GM21360 (cell line): Measurements from ENCODE around the gene ACBD4.
A peak's percentile ranks its signal among the peaks of the same experiment; 100 is the strongest.

Experiments
- ATAC-seq: cut with Tn5 transposase; IDR thresholded peaks from one replicate; pipeline ENCODE4 v1.9.1; 2021; ENCODE audit warnings: mild to moderate bottlenecking, moderate library complexity; ENCODE audit not compliant: unreplicated experiment

The ACBD4 gene

DNA sequence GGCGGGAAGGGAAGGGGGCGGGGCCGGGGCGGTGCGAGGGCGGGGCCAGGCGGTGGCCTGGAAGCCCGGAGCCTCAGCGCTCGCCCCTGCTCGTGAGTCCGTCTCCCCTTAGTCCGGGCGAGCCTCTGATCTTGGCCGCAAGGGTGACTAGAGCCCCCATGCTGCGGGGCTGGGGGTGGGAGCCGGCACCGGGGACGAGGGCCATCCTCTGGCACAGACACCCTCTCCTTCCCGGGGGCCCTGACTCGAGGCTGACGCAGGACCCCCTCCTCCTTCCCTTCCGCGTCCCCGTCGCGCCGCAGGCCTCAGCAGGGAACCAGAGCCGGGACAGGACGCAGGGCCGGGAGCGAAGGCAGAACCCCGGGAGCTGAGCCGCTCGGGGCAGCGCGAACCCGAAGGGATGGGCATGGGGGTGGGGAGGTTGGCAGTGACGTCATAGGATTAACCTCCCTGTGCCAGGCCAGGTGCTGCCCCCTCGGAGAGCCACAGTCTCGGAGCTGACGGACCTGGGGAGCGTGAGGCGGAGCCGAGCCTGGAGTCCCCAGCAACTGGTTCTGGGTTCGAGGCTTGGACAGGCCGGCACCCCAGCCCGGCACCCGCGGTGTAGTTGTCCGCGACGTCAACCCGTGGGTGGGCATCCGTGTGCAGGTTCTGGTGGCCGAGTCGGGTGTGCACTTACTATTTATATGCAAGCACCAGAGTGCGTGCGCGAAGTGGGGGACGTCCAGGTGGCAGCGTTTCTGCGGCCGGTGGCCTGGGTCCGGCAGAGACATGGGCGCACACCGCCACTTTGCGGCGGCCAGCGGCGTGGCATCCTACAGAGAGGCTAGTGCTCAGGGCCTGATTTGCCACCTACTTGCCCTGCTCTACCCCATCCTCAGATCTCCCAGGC lies 2.7 kb upstream of the ACBD4 start:
- no peak for ATAC-seq

DNA sequence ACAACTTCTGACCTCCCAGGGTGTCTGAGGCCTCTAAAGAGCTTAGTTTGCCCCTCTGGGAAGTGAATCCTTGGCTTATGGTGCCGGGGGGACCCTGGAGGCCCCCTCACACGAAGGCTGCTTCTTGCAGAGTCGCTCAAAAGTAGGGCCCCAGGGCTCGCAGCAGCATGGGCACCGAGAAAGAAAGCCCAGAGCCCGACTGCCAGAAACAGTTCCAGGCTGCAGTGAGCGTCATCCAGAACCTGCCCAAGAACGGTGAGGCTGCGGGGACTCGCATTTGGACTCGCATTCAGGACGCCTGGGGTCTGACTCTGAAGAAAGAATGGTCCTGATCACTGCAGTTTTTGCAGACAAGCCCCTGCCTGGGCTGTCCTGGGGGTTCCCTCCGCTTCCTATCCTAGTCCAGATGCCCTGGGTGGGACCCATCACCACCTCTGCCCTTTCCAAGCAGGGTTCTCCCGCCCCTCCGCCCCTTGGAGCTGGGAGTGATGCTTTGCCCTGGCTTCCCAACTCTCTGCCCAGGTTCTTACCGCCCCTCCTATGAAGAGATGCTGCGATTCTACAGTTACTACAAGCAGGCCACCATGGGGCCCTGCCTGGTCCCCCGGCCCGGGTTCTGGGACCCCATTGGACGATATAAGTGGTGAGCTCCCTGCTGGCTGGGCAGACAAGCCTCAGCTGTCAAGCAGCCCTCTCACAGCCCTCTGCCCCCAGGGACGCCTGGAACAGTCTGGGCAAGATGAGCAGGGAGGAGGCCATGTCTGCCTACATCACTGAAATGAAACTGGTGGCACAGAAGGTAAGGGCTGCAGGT lies 698 bp downstream of the ACBD4 start:
- no peak for ATAC-seq

DNA sequence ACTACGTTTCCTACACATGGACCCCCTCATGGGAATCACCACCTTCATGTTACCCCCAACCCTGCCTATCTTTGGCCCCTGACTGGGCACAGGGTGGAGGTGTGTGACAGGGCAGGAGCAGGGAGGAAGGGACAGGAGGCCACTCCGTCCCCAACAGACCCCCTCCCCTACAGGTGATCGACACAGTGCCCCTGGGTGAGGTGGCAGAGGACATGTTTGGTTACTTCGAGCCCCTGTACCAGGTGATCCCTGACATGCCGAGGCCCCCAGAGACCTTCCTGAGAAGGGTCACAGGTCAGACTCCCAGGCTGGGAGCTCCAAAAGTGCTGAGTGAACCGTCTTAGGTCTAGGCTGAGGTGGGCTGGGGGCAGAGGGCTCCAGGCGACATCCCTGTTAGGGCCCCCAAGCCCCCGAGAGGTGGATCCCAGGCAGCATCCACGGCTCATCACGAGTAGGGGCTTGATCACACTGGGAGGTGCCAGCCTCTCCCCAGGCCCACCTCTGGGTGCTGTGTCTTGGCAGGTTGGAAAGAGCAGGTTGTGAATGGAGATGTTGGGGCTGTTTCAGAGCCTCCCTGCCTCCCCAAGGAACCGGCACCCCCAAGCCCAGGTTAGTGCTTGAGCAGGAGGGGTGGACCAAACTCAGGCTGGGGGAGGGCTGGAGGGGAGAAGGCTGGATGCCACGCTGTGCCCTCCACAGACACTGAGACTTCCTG lies 1.5 kb downstream of the ACBD4 start:
- ATAC-seq = no peak

DNA sequence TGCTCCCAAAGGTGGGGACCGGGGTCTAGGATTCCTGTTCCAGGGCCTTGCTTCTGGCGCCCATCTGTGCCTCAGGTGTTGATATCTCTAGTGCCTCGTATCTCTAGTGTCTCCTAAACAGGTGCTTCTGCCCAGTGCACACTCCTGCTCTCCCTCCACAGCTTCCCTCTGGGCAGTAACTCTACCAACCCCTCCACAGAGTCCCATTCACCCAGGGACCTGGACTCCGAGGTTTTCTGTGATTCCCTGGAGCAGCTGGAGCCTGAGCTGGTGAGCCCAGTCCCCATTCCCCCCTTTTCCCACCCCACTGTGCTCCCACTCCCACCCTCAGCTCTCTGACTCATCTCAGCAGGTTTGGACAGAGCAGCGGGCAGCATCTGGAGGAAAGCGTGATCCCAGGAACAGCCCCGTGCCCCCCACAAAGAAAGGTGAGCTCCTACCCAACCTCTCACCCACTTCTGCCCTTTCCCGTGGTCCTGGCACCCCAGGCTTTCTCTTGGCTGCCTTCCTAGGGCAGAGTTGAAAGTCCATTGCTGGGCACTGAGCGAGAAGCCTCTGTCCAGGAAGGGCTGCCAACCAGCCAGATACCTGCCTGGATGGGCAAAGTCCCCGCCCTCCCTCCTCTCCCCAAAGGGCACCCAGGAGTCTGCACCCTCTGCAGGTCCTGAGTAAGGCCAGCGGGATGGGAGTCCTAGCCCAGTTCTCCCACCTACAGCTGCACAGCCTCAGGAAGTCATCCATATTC lies 2.2 kb downstream of the ACBD4 start:
- no peak for ATAC-seq

DNA sequence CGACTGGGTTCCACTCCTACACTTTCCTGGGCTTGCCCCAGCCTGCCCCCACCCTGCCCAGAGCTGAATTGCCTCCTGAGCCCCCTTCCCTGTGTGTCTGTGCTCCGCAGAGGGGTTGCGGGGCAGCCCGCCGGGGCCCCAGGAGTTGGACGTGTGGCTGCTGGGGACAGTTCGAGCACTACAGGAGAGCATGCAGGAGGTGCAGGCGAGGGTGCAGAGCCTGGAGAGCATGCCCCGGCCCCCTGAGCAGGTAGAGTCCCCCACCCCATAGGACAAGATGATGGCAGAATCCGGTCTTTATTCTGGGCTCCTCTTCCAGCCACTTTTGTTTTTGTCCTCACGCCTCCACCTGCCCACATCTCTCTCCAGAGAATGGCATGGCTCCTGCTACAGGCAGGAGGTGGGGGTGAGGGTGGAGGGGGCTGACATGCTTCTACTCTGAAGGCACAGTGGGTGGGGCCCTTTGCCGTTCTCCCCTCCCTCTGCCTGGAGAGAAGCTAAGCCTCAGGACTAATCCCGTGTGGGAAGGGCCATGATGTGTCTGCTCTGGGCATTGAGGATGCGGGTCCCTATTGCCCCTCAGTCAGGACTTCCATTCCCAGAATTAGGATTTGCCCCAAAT lies 3.5 kb downstream of the ACBD4 start:
- ATAC-seq = no peak

DNA sequence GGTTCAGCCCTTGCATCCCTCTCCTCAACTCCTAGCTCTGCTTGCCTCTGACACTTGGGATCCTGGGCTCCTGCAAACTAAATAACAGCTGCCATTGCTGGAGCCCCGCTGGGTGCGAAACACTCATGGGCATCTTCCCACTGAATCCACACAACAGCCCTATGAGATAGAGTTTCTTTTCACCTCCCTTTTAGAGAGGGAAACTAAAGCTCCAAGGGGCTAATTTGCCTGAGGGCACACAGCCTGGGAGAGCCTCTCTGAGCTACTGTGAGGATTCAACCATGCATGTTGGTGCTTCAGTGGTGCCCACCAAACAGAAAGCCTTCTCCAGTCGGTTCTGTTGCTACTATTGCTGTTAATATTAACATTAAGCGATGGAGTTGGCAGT lies 4.0 kb downstream of the ACBD4 start:
- ATAC-seq = no peak

DNA sequence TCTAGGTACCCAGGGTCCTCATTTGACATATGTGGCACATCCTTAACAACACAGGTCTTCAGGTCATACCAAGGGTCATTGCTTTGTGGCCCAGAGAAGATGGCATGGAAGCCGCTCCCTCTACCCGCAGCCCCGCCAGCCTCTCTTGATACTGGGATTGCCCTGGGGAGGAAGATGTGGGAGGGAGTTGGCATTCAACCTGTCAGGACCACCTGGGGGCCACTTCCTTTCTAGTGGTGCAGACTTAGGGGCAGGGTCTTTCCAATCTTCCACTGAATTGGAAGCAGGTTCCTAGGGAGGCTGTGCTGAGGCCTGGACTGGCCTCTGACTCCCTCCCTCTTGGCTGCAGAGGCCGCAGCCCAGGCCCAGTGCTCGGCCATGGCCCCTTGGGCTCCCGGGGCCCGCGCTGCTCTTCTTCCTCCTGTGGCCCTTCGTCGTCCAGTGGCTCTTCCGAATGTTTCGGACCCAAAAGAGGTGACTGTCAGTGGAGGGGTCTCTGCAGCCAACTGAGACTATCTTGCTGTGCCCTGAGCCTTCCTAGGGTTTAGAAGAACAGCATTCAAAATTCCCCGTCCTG lies 7.7 kb downstream of the ACBD4 start:
- no peak for ATAC-seq

DNA sequence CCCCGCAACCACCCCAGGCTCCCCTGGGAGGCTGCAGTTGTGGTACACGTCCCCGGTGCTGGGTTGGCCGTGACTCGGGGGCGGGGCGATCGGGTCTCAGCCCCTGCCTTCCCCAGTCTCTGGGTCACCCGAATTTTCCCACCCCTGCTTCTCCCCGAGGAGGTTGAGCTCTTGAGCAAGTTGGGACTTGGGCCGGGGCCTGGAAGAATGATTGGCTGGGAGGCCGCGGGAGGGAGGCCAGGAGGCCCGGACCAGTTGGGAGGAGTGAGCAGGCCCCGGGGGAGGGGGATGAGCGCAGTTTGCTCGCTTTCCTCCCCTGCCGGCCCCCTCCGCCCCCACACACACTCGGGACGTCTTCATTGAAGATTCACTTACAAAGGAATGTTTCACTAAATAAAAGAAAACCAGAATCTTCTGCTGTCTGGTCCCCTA lies 8.3 kb downstream of the ACBD4 start:
- ATAC-seq = no peak

DNA sequence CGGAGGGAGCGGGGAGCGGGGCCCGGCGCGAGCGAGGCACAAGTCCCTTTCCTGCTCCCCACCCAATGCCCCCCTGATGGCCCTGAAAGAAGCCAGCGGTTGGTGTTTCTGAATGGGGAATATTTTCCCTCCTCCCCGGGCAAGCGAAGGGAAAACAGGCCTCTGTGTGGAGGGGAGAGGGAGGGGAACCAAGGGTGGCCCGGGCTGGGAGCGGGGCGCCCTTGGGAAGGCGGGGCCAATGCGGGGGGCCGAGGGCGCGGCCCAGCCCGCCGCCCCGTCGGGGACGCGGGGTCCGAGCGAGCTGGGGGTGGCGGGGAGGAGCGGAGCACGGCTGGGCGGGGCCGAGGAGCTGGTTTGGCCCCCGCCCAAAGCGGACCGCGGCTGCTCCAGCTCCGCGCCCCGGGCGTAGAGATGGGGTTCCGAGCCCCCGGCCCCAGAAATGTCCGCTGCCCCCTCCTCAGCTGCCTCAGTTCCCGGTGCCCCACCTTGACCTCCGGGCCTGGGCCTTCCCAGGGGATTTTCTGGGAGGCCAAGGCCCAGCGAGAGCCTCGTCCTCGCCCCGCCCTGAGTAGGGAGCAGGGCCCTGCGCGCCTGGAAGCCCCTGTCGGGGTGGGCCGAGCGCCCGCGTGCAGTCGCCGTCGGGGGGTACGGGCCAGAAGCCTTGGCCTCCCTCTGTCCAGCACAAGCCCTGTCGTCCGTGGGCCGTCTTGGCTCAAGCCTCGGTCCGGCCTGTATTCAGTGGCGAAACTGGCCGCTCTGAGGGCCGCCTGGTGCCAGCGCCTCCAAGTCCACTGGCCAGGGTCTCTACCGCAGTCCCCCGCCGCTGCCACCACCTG lies 8.9 kb downstream of the ACBD4 start:
- no peak for ATAC-seq

DNA sequence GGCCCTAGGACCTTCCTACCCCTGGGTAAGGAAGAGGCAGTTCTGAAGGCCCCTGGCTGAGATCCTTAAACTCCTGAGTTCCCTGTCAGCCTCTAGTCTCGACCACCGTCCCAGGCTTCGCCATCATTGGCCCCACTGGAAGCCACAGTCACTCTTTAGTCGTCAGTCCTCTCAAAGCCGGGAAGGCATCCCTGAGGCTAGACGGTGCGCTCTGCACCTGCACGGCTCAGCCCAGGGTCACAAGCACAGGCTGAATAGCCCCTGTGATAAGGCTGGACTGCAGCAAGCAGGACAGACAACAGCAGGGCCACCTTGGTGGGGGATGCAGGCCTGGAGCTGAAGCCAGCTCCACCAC lies 9.5 kb downstream of the ACBD4 start:
- ATAC-seq = no peak

DNA sequence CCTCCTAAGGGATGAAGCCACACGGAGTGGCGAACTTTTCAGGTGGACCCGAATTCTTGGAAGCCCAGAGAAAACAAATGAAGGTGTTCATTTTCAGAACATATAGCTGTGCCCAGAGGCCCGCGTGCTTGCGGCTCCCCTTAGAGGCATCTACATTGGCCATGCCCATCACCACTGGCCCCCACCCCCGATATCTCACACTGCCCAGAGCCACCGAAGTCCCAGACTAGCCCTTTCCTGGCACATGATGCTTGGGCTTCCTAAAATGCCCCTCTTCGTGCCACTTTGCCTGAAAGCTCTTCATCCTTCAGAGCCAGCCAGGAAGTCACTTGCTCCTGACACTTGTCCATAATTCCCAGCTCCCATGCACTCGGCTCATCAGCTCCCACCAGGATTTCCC lies 10.7 kb downstream of the ACBD4 start:
- ATAC-seq = no peak

DNA sequence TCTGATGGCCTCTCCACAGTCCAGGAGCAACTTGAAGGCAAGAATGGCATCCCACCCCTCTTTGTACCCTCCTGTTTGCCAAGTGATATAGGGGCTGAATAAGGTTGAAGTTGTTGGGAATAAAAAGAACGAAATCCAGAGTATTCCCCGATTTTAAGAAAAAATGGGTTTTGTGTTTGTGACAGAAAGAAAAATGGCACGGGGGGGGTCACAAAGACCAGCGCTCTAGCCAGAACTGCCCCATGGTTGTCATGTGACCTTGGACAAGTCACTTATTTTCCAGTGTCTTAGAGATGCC lies 11.1 kb downstream of the ACBD4 start:
- no peak for ATAC-seq

DNA sequence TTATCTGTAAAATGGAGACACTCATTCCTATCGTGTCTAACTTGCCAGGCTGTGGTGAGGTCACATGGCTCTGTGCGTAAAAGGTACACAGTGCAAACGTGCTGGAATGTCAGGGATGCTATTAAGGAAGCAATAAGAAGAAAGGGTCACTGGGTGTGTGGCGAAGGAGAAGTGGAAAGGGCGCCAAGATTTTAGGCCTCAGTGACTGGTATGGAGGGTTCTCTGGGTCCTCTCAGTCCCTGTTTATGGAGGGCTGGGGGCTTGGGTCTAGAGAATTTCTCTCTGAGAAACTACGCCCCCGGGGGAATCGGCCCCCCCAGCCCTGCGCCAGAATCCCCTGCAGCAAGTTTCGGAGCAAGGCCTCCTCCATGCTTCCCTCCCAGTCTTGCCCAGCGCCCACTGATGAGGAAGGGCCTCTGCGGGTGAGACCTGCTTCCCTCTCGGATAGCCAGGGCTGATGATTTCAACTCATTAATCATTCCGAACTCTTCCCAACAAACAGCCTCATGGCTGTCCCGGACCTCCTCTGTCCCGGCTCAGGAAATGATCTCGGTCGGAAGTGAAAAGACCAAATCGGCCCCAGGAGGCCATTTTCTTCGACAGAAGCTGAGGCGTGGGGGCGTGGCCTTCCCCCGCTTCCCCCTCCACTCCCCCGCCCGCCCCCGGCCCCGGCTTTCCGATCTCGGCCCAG lies 11.5 kb downstream of the ACBD4 start:
- ATAC-seq = no peak

DNA sequence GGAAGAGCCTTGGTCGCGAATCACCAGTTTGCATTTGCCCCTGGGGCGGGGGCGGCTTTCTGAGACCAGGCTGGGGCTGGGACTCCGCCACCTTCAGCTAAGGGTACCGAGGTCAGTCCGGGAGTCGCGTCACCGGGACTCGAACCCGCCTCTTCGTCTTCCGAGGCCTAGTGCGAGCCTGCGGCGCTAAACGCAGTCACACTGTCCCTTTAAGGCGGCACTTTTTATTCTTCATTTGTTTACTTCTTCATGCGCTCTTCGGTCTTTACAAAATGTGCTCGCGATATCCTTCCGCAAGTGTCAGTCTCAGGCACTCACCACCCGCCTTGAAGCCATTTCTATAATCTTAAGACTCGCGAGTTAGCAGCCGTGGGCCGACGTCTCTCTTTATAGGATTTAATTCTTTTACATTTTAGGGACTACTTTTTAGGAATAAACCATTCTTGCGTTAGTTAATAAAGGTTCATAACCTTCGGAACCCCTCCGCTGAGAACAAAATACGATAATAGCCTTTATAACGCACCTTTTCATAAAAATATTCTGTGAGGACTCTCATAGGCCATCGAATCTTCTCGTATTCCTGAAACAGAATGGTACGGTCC lies 12.2 kb downstream of the ACBD4 start:
- no peak for ATAC-seq

DNA sequence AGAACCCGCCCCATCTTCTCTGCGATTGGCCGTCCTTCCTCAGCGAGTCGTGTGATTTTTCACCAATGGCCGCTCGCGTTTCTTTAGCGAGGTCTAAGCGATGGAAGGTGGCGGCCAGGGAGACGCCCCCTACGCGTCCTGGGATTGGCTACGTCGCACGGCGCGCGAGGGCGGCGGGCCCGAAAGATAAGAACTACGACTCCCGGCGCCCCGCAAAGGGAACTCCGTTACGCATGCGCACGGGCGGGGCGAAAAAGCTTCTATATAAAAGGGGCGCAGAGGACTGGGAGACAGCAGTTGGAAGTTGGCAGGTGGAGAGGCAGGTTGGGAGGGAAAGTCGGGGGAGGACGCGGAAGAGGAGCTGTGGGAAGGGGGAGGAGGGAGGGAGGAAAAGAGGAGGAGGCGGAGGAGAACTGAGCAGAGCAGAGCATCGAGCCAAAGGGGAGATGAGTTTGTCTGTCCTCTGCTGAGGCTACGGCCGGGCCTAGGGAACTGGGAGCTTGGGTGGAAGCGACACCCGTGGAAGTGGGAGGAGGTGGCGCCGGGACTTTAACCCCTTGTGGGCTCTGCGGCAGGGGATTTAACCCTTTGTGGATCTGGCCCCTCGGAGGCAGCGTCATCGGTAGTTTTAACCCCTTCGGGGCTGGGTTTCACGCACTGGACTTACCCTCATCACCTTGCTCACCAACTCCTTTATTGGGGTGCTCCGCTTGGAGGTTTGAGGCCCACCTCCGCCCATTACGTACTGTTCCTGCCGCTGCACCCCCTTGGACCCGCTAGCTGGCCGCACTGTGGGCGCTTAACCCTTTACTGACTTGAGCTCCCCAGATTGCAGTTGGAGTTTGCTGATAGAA lies 12.9 kb downstream of the ACBD4 start, which contains the start of gene HEXIM1:
Gene HEXIM1 (plus strand): TSS at position 293 of the 854 bp plus-strand sequence. CDS start 716 bp downstream, outside the sequence.
- peak; percentile 72 for ATAC-seq

DNA sequence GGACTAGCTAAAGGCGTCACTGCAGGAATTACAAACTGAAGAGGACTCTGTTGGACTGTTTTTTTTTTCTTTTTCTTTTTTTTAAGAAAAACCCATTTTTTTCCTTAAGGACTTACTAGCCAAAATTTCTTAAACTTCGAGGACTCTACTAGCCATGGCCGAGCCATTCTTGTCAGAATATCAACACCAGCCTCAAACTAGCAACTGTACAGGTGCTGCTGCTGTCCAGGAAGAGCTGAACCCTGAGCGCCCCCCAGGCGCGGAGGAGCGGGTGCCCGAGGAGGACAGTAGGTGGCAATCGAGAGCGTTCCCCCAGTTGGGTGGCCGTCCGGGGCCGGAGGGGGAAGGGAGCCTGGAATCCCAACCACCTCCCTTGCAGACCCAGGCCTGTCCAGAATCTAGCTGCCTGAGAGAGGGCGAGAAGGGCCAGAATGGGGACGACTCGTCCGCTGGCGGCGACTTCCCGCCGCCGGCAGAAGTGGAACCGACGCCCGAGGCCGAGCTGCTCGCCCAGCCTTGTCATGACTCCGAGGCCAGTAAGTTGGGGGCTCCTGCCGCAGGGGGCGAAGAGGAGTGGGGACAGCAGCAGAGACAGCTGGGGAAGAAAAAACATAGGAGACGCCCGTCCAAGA lies 13.7 kb downstream of the ACBD4 start:
- peak; percentile 26 for ATAC-seq
